Measurements from ENCODE around the gene GRAMD2A.
A peak's percentile ranks its signal among the peaks of the same experiment; 100 is the strongest.

Gene GRAMD2A

GRCh38 chr15:72197460-72198355 is at the start of gene GRAMD2A:
Gene GRAMD2A, minus strand, starts transcription at chr15:72197787.
- DNase-seq (ENCODE audit: low spot score) = peak; percentile 37

GRCh38 chr15:72242775-72243370 is 45.3 kb upstream of the GRAMD2A start:
- DNase-seq (ENCODE audit: low spot score) = no peak

GRCh38 chr15:72239652-72240051 is 42.1 kb upstream of the GRAMD2A start:
- no peak for DNase-seq (ENCODE audit: low spot score)

- no peak for DNase-seq (ENCODE audit: low spot score)
Measured at GRCh38 chr15:72238586-72238985, 41.0 kb upstream of the GRAMD2A start.

GRCh38 chr15:72237853-72238224 is 40.3 kb upstream of the GRAMD2A start:
- DNase-seq (ENCODE audit: low spot score) = no peak

- DNase-seq (ENCODE audit: low spot score) = peak; percentile 94
Measured at GRCh38 chr15:72237029-72237852, 39.7 kb upstream of the GRAMD2A start.

GRCh38 chr15:72236381-72237003 is 38.9 kb upstream of the GRAMD2A start:
- DNase-seq (ENCODE audit: low spot score) = no peak

- no peak for DNase-seq (ENCODE audit: low spot score)
Measured at GRCh38 chr15:72235298-72235697, 37.7 kb upstream of the GRAMD2A start.

GRCh38 chr15:72233769-72234168 is 36.2 kb upstream of the GRAMD2A start:
- no peak for DNase-seq (ENCODE audit: low spot score)

- DNase-seq (ENCODE audit: low spot score) = peak; percentile 69
Measured at GRCh38 chr15:72231833-72232478, 34.4 kb upstream of the GRAMD2A start.

GRCh38 chr15:72231066-72231832 is 33.7 kb upstream of the GRAMD2A start, which contains the start of gene PKM:
Gene PKM, minus strand, starts transcription at chr15:72231190. Its CDS starts 12,093 bp downstream, at chr15:72219097.
- peak; percentile 98 for DNase-seq (ENCODE audit: low spot score)

GRCh38 chr15:72230197-72231065 is 32.8 kb upstream of the GRAMD2A start:
- peak; percentile 90 for DNase-seq (ENCODE audit: low spot score)

GRCh38 chr15:72229947-72230196 is 32.3 kb upstream of the GRAMD2A start:
- DNase-seq (ENCODE audit: low spot score) = no peak

- DNase-seq (ENCODE audit: low spot score) = peak; percentile 53
Measured at GRCh38 chr15:72229076-72229946, 31.7 kb upstream of the GRAMD2A start.

GRCh38 chr15:72227720-72228119 is 30.1 kb upstream of the GRAMD2A start:
- DNase-seq (ENCODE audit: low spot score) = peak; percentile 35

- DNase-seq (ENCODE audit: low spot score) = peak; percentile 89
Measured at GRCh38 chr15:72227192-72227586, 29.6 kb upstream of the GRAMD2A start.

GRCh38 chr15:72223278-72223677 is 25.7 kb upstream of the GRAMD2A start:
- DNase-seq (ENCODE audit: low spot score) = no peak

GRCh38 chr15:72222393-72222792 is 24.8 kb upstream of the GRAMD2A start:
- DNase-seq (ENCODE audit: low spot score) = no peak

GRCh38 chr15:72220687-72221086 is 23.1 kb upstream of the GRAMD2A start:
- no peak for DNase-seq (ENCODE audit: low spot score)
